NCI-H128 (cell line): ENCODE measurements around the gene VAMP1.
"Not testable (repeated sequence)": the region's sequence is repeated elsewhere in the genome, so short reads cannot be mapped to it uniquely, and the experiment has no call there.

Experiments
- DNase-seq: peaks from one replicate; lab custom pipeline; 2025; ENCODE audit not compliant: unreplicated experiment; lab: John Stamatoyannopoulos, UW

The VAMP1 gene

GRCh38 chr12:6451348-6452244 lies 18.9 kb downstream of the VAMP1 start, which contains the start of gene TAPBPL:
Gene TAPBPL, plus strand, starts transcription at chr12:6452042. Its CDS starts 207 bp downstream, at chr12:6452249.
- DNase-seq, result peak; percentile 88

- DNase-seq, result no peak
Observed at GRCh38 chr12:6450869-6451347, 19.6 kb downstream of the VAMP1 start.

- no peak for DNase-seq
Observed at GRCh38 chr12:6450091-6450868, 20.2 kb downstream of the VAMP1 start.

GRCh38 chr12:6444704-6445688 lies 25.5 kb downstream of the VAMP1 start, which contains the start of gene CD27:
Gene CD27, plus strand, starts transcription at chr12:6444955. Its CDS starts 141 bp downstream, at chr12:6445096.
- DNase-seq, result no peak

- DNase-seq, result no peak
Observed at GRCh38 chr12:6444031-6444430, 26.4 kb downstream of the VAMP1 start.

- no peak for DNase-seq
Observed at GRCh38 chr12:6443361-6443983, 27.0 kb downstream of the VAMP1 start.

- DNase-seq, result no peak
Observed at GRCh38 chr12:6442836-6443235, 27.6 kb downstream of the VAMP1 start.

GRCh38 chr12:6440391-6440790 lies 30.1 kb downstream of the VAMP1 start:
- no peak for DNase-seq

- DNase-seq, result no peak
Observed at GRCh38 chr12:6438345-6438744, 32.1 kb downstream of the VAMP1 start.

- DNase-seq, result no peak
Observed at GRCh38 chr12:6437586-6437985, 32.9 kb downstream of the VAMP1 start.

GRCh38 chr12:6435961-6436715 lies 34.3 kb downstream of the VAMP1 start:
- DNase-seq, result no peak

- no peak for DNase-seq
Observed at GRCh38 chr12:6434205-6435140, 36.0 kb downstream of the VAMP1 start.

- DNase-seq, result no peak
Observed at GRCh38 chr12:6432991-6433390, 37.5 kb downstream of the VAMP1 start.

GRCh38 chr12:6430124-6430989 lies 40.1 kb downstream of the VAMP1 start:
- DNase-seq, result no peak

GRCh38 chr12:6428326-6428725 lies 42.2 kb downstream of the VAMP1 start:
- DNase-seq, result no peak

GRCh38 chr12:6427796-6428195 lies 42.7 kb downstream of the VAMP1 start:
- DNase-seq, result not testable (repeated sequence)
